Left lung (tissue), 14 donors: ENCODE results near the gene PCDH11X. TPM values are rescaled to one million over a fixed set of nuclear protein-coding genes. Genes with fewer than 3 reads are reported as not detected.
"Not testable (repeated sequence)": the region's sequence is repeated elsewhere in the genome, so short reads cannot be mapped to it uniquely, and the experiment has no call there.

Source experiments
- ATAC-seq: fragments of 200-7000 bp; cut with Tn5 transposase; one replicate; pipeline ENCODE4 v1.9.1; 2020; ENCODE audit warnings: moderate library complexity
- DNase-seq, 4 donors: peaks; one replicate each; pipeline ENCODE4 v3.0.0-alpha.2; 2013 to 2020
- H3K27ac ChIP-seq, 2 donors: fragments of 200-600 bp; sonication (generic) in 1 of 2; one replicate each; pipeline versions ENCODE4 v1.5.0 to v1.8.0; 2020 to 2021
- H3K27me3 ChIP-seq, 2 donors: fragments of 200-600 bp; sonication (generic) in 1 of 2; one replicate each; pipeline versions ENCODE4 v1.5.0 to v1.8.0; 2020 to 2021
- H3K36me3 ChIP-seq, 2 donors: fragments of 200-600 bp; sonication (generic) in 1 of 2; one replicate each; pipeline versions ENCODE4 v1.5.0 to v1.8.0; 2020 to 2021
- H3K4me1 ChIP-seq, 2 donors: fragments of 200-600 bp; one replicate each; pipeline ENCODE4 v1.8.0; 2021
- H3K4me3 ChIP-seq, 2 donors: fragments of 200-600 bp; sonication (generic) in 1 of 2; one replicate each; pipeline versions ENCODE4 v1.5.0 to v1.8.0; 2020 to 2021; ENCODE audit warnings: mild to moderate bottlenecking in 1 of 2
- H3K9me3 ChIP-seq, 2 donors: fragments of 200-600 bp; sonication (generic) in 1 of 2; one replicate each; pipeline versions ENCODE4 v1.5.0 to v1.8.0; 2020 to 2021
- CTCF ChIP-seq, 2 donors: fragments of 200-600 bp; sonication (generic) in 1 of 2; IDR thresholded peaks; one replicate each; pipeline versions ENCODE4 v1.5.0 to v1.8.0; 2021; ENCODE audit warnings: antibody characterized with exemption in 2 of 2
- intact Hi-C, 2 donors: fragments of 100-400 bp; cut with DNase I; formaldehyde crosslinking; loops; one replicate each; pipeline versions ENCODE4 v1.11.2 to v1.14.2; 2022
- long read RNA-seq, 12 donors: library from polyadenylated mRNA in 2 of 12; unstranded in 2 of 12; transcript quantifications; one replicate each; pipeline ENCODE4 v2.0.0 and lab custom pipeline, GENCODE V29; 2019 to 2026
- polyA plus RNA-seq, 6 donors: library from polyadenylated mRNA; unstranded; fragments of 120-200 nt; gene quantifications; one replicate each; pipeline ENCODE4 v1.2.1, GENCODE V29; 2013; ENCODE audit not compliant: insufficient read length in 6 of 6
- total RNA-seq, 2 donors: library from RNA; stranded (reverse); fragmentation: NEBNext Ultra II Directional; extraction: Animal tissue kit (Norgen Biotek cat#: 25700); gene quantifications; one replicate each; pipeline ENCODE4 v1.2.1, GENCODE V29; 2021
- donor health status: DM: no; HTN: yes; CAD: no.
- donor health status: DM: no; HTN: no; CAD: no.

The PCDH11X gene
- total RNA-seq: under 1 TPM; 0.06 to 0.16 TPM
- polyA plus RNA-seq: 1 to 10 TPM in 5 of 6 donors, under 1 TPM in 1; 0.69 to 2.0 (median 1.2) TPM
- long read RNA-seq, donor 1: 0 reads
- long read RNA-seq, donor 2: 0 reads
- long read RNA-seq, donor 3: 0 reads
- long read RNA-seq, donor 4: 0 reads
- long read RNA-seq, donor 5: 0 reads
- long read RNA-seq, donor 6, partial matches to known transcripts: 7 of 7 reads
- long read RNA-seq, donor 6, other reads (novel, unspliced or antisense): 0 of 7 reads
- long read RNA-seq, donor 7: 0 reads
- long read RNA-seq, donor 8: 0 reads
- long read RNA-seq, donor 9: 0 reads
- long read RNA-seq, donor 10: 0 reads
- long read RNA-seq, donor 11, full-length matches to known transcripts: 3 of 8 reads
- long read RNA-seq, donor 11, partial matches to known transcripts: 5 of 8 reads
- long read RNA-seq, donor 11, other reads (novel, unspliced or antisense): 0 of 8 reads
- long read RNA-seq, donor 12: 0 reads

- DNase-seq (peak in 1 of 4 donors; percentile 41), ATAC-seq (peak; percentile 71)
- H3K27me3 ChIP-seq: peaks cover 25 to 27% of the 10 kb centered on the region in 2 donors
- intact Hi-C loops, H3K27ac ChIP-seq, H3K4me1 ChIP-seq, H3K9me3 ChIP-seq, H3K36me3 ChIP-seq, H3K4me3 ChIP-seq: not testable (repeated sequence)
These were observed at the start of gene PCDH11X for GRCh38 chrX:91779135-91779534. Gene PCDH11X, plus strand, starts transcription at chrX:91779375. Its CDS starts 56,130 bp downstream, at chrX:91835505.

GRCh38 chrX:91747446-91747845, 31.7 kb upstream of the PCDH11X start:
- intact Hi-C loops, H3K4me3 ChIP-seq, DNase-seq, H3K36me3 ChIP-seq, H3K4me1 ChIP-seq, H3K9me3 ChIP-seq, H3K27ac ChIP-seq, H3K27me3 ChIP-seq, ATAC-seq: not testable (repeated sequence)

- intact Hi-C loops, H3K4me3 ChIP-seq, ATAC-seq, H3K9me3 ChIP-seq, H3K4me1 ChIP-seq, H3K27ac ChIP-seq, H3K27me3 ChIP-seq, DNase-seq, H3K36me3 ChIP-seq: not testable (repeated sequence)
These were observed 26.2 kb upstream of the PCDH11X start for GRCh38 chrX:91753022-91753421.

GRCh38 chrX:91770619-91771488, 8.3 kb upstream of the PCDH11X start:
- not testable (repeated sequence) for DNase-seq, H3K4me1 ChIP-seq, H3K4me3 ChIP-seq

GRCh38 chrX:91773943-91774342, 5.2 kb upstream of the PCDH11X start:
- H3K27ac ChIP-seq, H3K4me3 ChIP-seq, H3K27me3 ChIP-seq, ATAC-seq, H3K9me3 ChIP-seq, intact Hi-C loops, H3K4me1 ChIP-seq, DNase-seq, H3K36me3 ChIP-seq: not testable (repeated sequence)

More at GRCh38 chrX:91770619-91771488, 8.3 kb upstream of the PCDH11X start:
- peak; percentile 91 for ATAC-seq
- H3K36me3 ChIP-seq, H3K27me3 ChIP-seq, H3K27ac ChIP-seq, H3K9me3 ChIP-seq, intact Hi-C loops: not testable (repeated sequence)
- peak in 1 of 2 donors; percentile 16 for TF ChIP-seq CTCF (IDR thresholded peaks at IDR 0.05)

GRCh38 chrX:91780008-91780407, 833 bp downstream of the PCDH11X start:
- ATAC-seq, H3K36me3 ChIP-seq, H3K27ac ChIP-seq, DNase-seq, H3K9me3 ChIP-seq, H3K4me3 ChIP-seq, intact Hi-C loops, H3K4me1 ChIP-seq: not testable (repeated sequence)
- peaks cover 25 to 27% of the 10 kb centered on the region in 2 donors for H3K27me3 ChIP-seq

GRCh38 chrX:91780698-91781097, 1.5 kb downstream of the PCDH11X start:
- H3K4me1 ChIP-seq, ATAC-seq, H3K36me3 ChIP-seq, H3K9me3 ChIP-seq, H3K4me3 ChIP-seq, DNase-seq, H3K27ac ChIP-seq, intact Hi-C loops: not testable (repeated sequence)
- peaks cover 25 to 27% of the 10 kb centered on the region in 2 donors for H3K27me3 ChIP-seq

- H3K27ac ChIP-seq, H3K9me3 ChIP-seq, intact Hi-C loops, H3K4me3 ChIP-seq, H3K36me3 ChIP-seq, H3K4me1 ChIP-seq: not testable (repeated sequence)
- peaks cover 25 to 27% of the 10 kb centered on the region in 2 donors for H3K27me3 ChIP-seq
- DNase-seq (peak in 1 of 4 donors; percentile 11), ATAC-seq (peak; percentile 65)
These were observed 2.6 kb downstream of the PCDH11X start for GRCh38 chrX:91781553-91782298.

- H3K4me3 ChIP-seq, H3K4me1 ChIP-seq, H3K36me3 ChIP-seq, H3K27ac ChIP-seq, ATAC-seq, intact Hi-C loops, DNase-seq, H3K9me3 ChIP-seq: not testable (repeated sequence)
- peaks cover 23 to 25% of the 10 kb centered on the region in 2 donors for H3K27me3 ChIP-seq
These were observed 3.6 kb downstream of the PCDH11X start for GRCh38 chrX:91782825-91783224.

- H3K4me1 ChIP-seq, H3K36me3 ChIP-seq, intact Hi-C loops, DNase-seq, H3K27ac ChIP-seq, H3K4me3 ChIP-seq, ATAC-seq, H3K9me3 ChIP-seq, H3K27me3 ChIP-seq: not testable (repeated sequence)
These were observed 38.4 kb downstream of the PCDH11X start for GRCh38 chrX:91817537-91817936.

GRCh38 chrX:91825321-91825720, 46.1 kb downstream of the PCDH11X start:
- H3K4me3 ChIP-seq, ATAC-seq, H3K27me3 ChIP-seq, intact Hi-C loops, H3K36me3 ChIP-seq, H3K27ac ChIP-seq, DNase-seq, H3K4me1 ChIP-seq, H3K9me3 ChIP-seq: not testable (repeated sequence)
